Stimulated activated CD8-positive, alpha-beta memory T cell treated with anti-CD3 and anti-CD28 coated beads, Interleukin-12 subunit alpha, Interleukin-12 subunit beta, amount 100 ng/mL, for 24 hours (primary cell): ENCODE measurements around the gene SCRT2.
"Not testable (repeated sequence)": the region's sequence is repeated elsewhere in the genome, so short reads cannot be mapped to it uniquely, and the experiment has no call there.

Source experiments
- DNase-seq: peaks from one replicate; pipeline ENCODE4 v3.0.0-alpha.2; 2020; ENCODE audit errors: extremely low read depth

SCRT2 gene

GRCh38 chr20:701401-702129 lies 26.0 kb upstream of the SCRT2 start:
- DNase-seq, result no peak

- no peak for DNase-seq
Measured at GRCh38 chr20:699811-700338, 24.3 kb upstream of the SCRT2 start.

GRCh38 chr20:699342-699741 lies 23.7 kb upstream of the SCRT2 start:
- DNase-seq, result no peak

- DNase-seq, result no peak
Measured at GRCh38 chr20:698276-698675, 22.7 kb upstream of the SCRT2 start.

GRCh38 chr20:697826-698225 lies 22.2 kb upstream of the SCRT2 start:
- DNase-seq, result no peak

- no peak for DNase-seq
Measured at GRCh38 chr20:695165-695866, 19.7 kb upstream of the SCRT2 start.

GRCh38 chr20:694496-694895 lies 18.9 kb upstream of the SCRT2 start:
- DNase-seq, result no peak

GRCh38 chr20:693786-694185 lies 18.2 kb upstream of the SCRT2 start:
- DNase-seq, result not testable (repeated sequence)

- no peak for DNase-seq
Measured at GRCh38 chr20:692044-692443, 16.4 kb upstream of the SCRT2 start.

- DNase-seq, result no peak
Measured at GRCh38 chr20:689947-690346, 14.3 kb upstream of the SCRT2 start.

- no peak for DNase-seq
Measured at GRCh38 chr20:689348-689747, 13.7 kb upstream of the SCRT2 start.

GRCh38 chr20:688809-689212 lies 13.2 kb upstream of the SCRT2 start:
- DNase-seq, result no peak

- no peak for DNase-seq
Measured at GRCh38 chr20:687468-688203, 12.0 kb upstream of the SCRT2 start.

- DNase-seq, result no peak
Measured at GRCh38 chr20:684676-685319, 9.2 kb upstream of the SCRT2 start.

- DNase-seq, result no peak
Measured at GRCh38 chr20:682123-682522, 6.5 kb upstream of the SCRT2 start.

- DNase-seq, result no peak
Measured at GRCh38 chr20:680638-681187, 5.1 kb upstream of the SCRT2 start.

- no peak for DNase-seq
Measured at GRCh38 chr20:677957-678356, 2.4 kb upstream of the SCRT2 start.

GRCh38 chr20:676967-677366 lies 1.4 kb upstream of the SCRT2 start:
- DNase-seq, result no peak

- no peak for DNase-seq
Measured at GRCh38 chr20:676315-676937, 824 bp upstream of the SCRT2 start.

- DNase-seq, result no peak
Measured at GRCh38 chr20:675033-675452, 559 bp downstream of the SCRT2 start.

- no peak for DNase-seq
Measured at GRCh38 chr20:673603-674001, 2.0 kb downstream of the SCRT2 start.
